Neural cell (in vitro differentiated cells): ENCODE data around the gene HOXC5. TPM values are rescaled to one million over a fixed set of nuclear protein-coding genes. Genes with fewer than 3 reads are reported as not detected.

Experiments used
- H2AFZ ChIP-seq: fragments of 200-600, 300-800 bp; sonication (generic), shearing (Covaris generic); 2 replicates; pipeline ENCODE4 v1.6.0; 2014; ENCODE audit warnings: low read depth, mild to moderate bottlenecking, antibody characterized with exemption, low read length, moderate library complexity
- H3F3A ChIP-seq: fragments of 200-600 bp; shearing (Covaris generic); 2 replicates; pipeline ENCODE4 v1.6.1; 2016; ENCODE audit warnings: mild to moderate bottlenecking, moderate library complexity, mixed read lengths, antibody characterized with exemption, low read length; ENCODE audit not compliant: insufficient read depth, poor library complexity, severe bottlenecking
- H3K27ac ChIP-seq: fragments of 200-600, 300-800 bp; sonication (generic), shearing (Covaris generic); 2 replicates; pipeline ENCODE4 v1.5.1; 2014; ENCODE audit warnings: mild to moderate bottlenecking, low read length, moderate library complexity
- H3K27me3 ChIP-seq: fragments of 300-800, 200-600 bp; sonication (generic), shearing (Covaris generic); 2 replicates; pipeline ENCODE4 v1.6.0; 2014; ENCODE audit warnings: mild to moderate bottlenecking, low read depth, low read length, moderate library complexity; ENCODE audit not compliant: insufficient read depth
- H3K36me3 ChIP-seq: fragments of 300-800, 200-600 bp; sonication (generic), shearing (Covaris generic); 2 replicates; pipeline ENCODE4 v1.5.1; 2014; ENCODE audit warnings: mild to moderate bottlenecking, antibody characterized with exemption, low read length, moderate library complexity; ENCODE audit not compliant: insufficient read depth
- H3K4me2 ChIP-seq: fragments of 300-800, 200-600 bp; sonication (generic), shearing (Covaris generic); 2 replicates; pipeline ENCODE4 v1.6.0; 2014; ENCODE audit warnings: mild to moderate bottlenecking, low read length
- H3K4me3 ChIP-seq: fragments of 300-800, 200-600 bp; sonication (generic), shearing (Covaris generic); 2 replicates; pipeline ENCODE4 v1.5.1; 2014; ENCODE audit warnings: mild to moderate bottlenecking, low read length, moderate library complexity
- H3K79me2 ChIP-seq: fragments of 200-600 bp; shearing (Covaris generic); replicated peaks from 2 replicates; pipeline ENCODE4 v1.6.0; 2014; ENCODE audit warnings: mild to moderate bottlenecking, low read length, moderate library complexity; ENCODE audit not compliant: insufficient read depth
- H3K9ac ChIP-seq: fragments of 300-800, 200-600 bp; sonication (generic), shearing (Covaris generic); 2 replicates; pipeline ENCODE4 v1.6.1; 2016; ENCODE audit warnings: mild to moderate bottlenecking, low read length, mixed read lengths
- H3K9me2 ChIP-seq: fragments of 200-600 bp; shearing (Covaris generic); 2 replicates; pipeline ENCODE4 v1.6.1; 2016; ENCODE audit warnings: mild to moderate bottlenecking, low read length, mixed read lengths; ENCODE audit not compliant: insufficient read depth
- H3K9me3 ChIP-seq: fragments of 200-600, 300-800 bp; sonication (generic), shearing (Covaris generic); 2 replicates; pipeline ENCODE4 v1.6.1; 2016; ENCODE audit warnings: mild to moderate bottlenecking, mixed run types, low read length, moderate library complexity, mixed read lengths
- H4K20me1 ChIP-seq: fragments of 200-600 bp; shearing (Covaris generic); 2 replicates; pipeline ENCODE4 v1.6.1; 2016; ENCODE audit warnings: mild to moderate bottlenecking, mixed run types; ENCODE audit not compliant: insufficient read depth
- EP300 ChIP-seq: fragments of 450-650 bp; conservative IDR thresholded peaks from 2 replicates; pipeline ENCODE4 v1.6.1; 2014; ENCODE audit warnings: antibody characterized with exemption, mild to moderate bottlenecking, moderate library complexity; ENCODE audit not compliant: poor library complexity, severe bottlenecking
- EZH2 ChIP-seq: fragments of 200-600, 300-800 bp; shearing (Covaris generic), sonication (generic); IDR thresholded peaks from 2 replicates; pipeline ENCODE4 v1.6.1; 2014; ENCODE audit warnings: antibody characterized with exemption, low read length, borderline replicate concordance, mild to moderate bottlenecking; ENCODE audit not compliant: insufficient read depth, poor library complexity, severe bottlenecking
- MXI1 ChIP-seq: fragments of 450-650 bp; conservative IDR thresholded peaks from 2 replicates; pipeline ENCODE4 v1.6.1; 2014; ENCODE audit warnings: antibody characterized with exemption, mild to moderate bottlenecking; ENCODE audit not compliant: poor library complexity, severe bottlenecking
- POLR2AphosphoS5 ChIP-seq: IDR thresholded peaks from 2 replicates; pipeline ENCODE4 v1.6.1; 2012
- RAD21 ChIP-seq: fragments of 450-650 bp; conservative IDR thresholded peaks from 2 replicates; pipeline ENCODE4 v1.6.1; 2014; ENCODE audit warnings: antibody characterized with exemption, mild to moderate bottlenecking, moderate library complexity
- SMC3 ChIP-seq: fragments of 450-650 bp; conservative IDR thresholded peaks from 2 replicates; pipeline ENCODE4 v1.6.1; 2014; ENCODE audit warnings: antibody characterized with exemption, mild to moderate bottlenecking, moderate library complexity; ENCODE audit not compliant: poor library complexity
- TAF1 ChIP-seq: IDR thresholded peaks from 2 replicates; pipeline ENCODE4 v1.6.1; 2012; ENCODE audit warnings: low read depth
- polyA plus RNA-seq: library from polyadenylated mRNA; depleted of rRNA; stranded (reverse); fragments of >200 nt; gene quantifications from 2 replicates; pipeline ENCODE4 v1.2.3, GENCODE V29; 2014
- TF ChIP-seq, protein P1 (sequence below): fragments of 450-650 bp; IDR thresholded peaks from 2 replicates; pipeline ENCODE4 v1.5.1; 2014; ENCODE audit warnings: antibody characterized with exemption, mild to moderate bottlenecking, moderate library complexity; ENCODE audit not compliant: poor library complexity, severe bottlenecking
- TF ChIP-seq, protein P2 (sequence below): IDR thresholded peaks from 2 replicates; pipeline ENCODE4 v1.6.1; 2012; ENCODE audit warnings: borderline replicate concordance

The HOXC5 gene
- polyA plus RNA-seq, 1 donor from 2014 or later = not detected

DNA sequence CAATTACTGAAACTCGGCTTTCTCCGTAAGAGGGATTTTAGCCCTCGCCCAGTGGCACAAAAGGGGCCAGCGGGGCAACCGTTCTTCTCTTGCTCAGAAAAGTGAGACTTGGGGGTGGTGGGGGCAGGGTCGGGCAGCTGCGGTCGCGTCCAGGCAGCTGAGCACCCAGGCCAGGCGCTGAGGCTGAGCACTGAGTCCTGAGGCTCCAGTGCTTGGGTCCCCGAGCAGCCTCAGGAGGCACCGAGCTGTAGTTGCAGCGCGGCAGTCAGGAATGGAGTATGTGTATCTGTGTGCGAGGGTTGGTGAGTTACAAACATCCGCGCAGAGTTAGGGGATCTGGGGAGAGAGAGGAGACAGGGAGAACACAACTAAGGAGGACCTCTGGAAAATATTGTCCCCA is 8.7 kb upstream of the HOXC5 start:
- no peak overlapping the region for H3K4me3 ChIP-seq
- no peaks in the 10 kb centered on the region for H4K20me1 ChIP-seq
- H3K27ac ChIP-seq = no peak overlapping the region
- TF ChIP-seq MXI1 (no peak), EZH2 (no peak), TAF1 (no peak), RAD21 (no peak), EP300 (no peak), POLR2AphosphoS5 (no peak), SMC3 (no peak)
- TF ChIP-seq, protein P1, sequence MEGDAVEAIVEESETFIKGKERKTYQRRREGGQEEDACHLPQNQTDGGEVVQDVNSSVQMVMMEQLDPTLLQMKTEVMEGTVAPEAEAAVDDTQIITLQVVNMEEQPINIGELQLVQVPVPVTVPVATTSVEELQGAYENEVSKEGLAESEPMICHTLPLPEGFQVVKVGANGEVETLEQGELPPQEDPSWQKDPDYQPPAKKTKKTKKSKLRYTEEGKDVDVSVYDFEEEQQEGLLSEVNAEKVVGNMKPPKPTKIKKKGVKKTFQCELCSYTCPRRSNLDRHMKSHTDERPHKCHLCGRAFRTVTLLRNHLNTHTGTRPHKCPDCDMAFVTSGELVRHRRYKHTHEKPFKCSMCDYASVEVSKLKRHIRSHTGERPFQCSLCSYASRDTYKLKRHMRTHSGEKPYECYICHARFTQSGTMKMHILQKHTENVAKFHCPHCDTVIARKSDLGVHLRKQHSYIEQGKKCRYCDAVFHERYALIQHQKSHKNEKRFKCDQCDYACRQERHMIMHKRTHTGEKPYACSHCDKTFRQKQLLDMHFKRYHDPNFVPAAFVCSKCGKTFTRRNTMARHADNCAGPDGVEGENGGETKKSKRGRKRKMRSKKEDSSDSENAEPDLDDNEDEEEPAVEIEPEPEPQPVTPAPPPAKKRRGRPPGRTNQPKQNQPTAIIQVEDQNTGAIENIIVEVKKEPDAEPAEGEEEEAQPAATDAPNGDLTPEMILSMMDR = no peak
- TF ChIP-seq, protein P2, sequence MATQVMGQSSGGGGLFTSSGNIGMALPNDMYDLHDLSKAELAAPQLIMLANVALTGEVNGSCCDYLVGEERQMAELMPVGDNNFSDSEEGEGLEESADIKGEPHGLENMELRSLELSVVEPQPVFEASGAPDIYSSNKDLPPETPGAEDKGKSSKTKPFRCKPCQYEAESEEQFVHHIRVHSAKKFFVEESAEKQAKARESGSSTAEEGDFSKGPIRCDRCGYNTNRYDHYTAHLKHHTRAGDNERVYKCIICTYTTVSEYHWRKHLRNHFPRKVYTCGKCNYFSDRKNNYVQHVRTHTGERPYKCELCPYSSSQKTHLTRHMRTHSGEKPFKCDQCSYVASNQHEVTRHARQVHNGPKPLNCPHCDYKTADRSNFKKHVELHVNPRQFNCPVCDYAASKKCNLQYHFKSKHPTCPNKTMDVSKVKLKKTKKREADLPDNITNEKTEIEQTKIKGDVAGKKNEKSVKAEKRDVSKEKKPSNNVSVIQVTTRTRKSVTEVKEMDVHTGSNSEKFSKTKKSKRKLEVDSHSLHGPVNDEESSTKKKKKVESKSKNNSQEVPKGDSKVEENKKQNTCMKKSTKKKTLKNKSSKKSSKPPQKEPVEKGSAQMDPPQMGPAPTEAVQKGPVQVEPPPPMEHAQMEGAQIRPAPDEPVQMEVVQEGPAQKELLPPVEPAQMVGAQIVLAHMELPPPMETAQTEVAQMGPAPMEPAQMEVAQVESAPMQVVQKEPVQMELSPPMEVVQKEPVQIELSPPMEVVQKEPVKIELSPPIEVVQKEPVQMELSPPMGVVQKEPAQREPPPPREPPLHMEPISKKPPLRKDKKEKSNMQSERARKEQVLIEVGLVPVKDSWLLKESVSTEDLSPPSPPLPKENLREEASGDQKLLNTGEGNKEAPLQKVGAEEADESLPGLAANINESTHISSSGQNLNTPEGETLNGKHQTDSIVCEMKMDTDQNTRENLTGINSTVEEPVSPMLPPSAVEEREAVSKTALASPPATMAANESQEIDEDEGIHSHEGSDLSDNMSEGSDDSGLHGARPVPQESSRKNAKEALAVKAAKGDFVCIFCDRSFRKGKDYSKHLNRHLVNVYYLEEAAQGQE = no peak
- no peaks in the 10 kb centered on the region for H3F3A ChIP-seq
- H3K36me3 ChIP-seq = no peaks in the 10 kb centered on the region
- no peaks in the 10 kb centered on the region for H3K9me2 ChIP-seq
- no peaks in the 10 kb centered on the region for H3K79me2 ChIP-seq
- no peaks in the 10 kb centered on the region for H3K9me3 ChIP-seq
- H3K9ac ChIP-seq = no peak overlapping the region
- no peak overlapping the region for H3K4me2 ChIP-seq
- H3K27me3 ChIP-seq = peaks cover 100% of the 10 kb centered on the region
- no peak overlapping the region for H2AFZ ChIP-seq

DNA sequence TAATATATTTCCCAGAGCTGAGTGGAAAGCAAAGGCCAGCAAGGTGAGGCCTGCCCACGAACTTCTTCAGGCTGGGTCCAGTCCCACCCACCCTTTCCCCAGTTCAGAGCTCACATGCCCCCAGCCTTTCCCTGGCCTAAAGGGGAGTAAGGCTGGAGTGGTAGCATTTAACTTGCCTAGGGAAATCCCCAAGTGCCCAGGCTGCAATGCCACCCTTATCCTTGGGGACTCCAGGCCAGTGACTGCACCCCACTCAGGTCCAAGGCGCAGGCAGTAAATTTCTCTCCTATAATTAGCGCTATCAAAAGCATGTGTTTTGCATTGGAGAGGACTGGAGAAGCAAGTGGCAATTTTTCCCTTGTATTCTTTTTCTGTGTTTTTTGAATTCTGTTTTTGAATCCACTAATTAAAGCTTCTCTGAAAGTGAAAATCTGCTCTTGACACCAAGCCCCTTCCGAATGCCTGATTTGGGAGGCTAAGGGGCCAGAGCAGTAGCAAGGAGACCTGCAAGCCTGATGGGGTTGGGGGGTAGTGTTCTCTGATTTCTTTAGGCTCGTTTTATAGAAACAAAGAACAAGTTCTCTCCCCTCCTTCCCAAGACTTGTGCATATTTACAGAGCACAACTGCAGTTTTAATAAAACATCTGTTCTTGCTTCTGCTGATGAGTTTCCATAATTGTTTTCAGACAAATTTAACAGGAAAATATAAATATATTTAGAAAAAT is 8.1 kb upstream of the HOXC5 start:
- H2AFZ ChIP-seq = no peak overlapping the region
- no peaks in the 10 kb centered on the region for H3K79me2 ChIP-seq
- H3K4me2 ChIP-seq = no peak overlapping the region
- no peak overlapping the region for H3K4me3 ChIP-seq
- H3K9me3 ChIP-seq = no peaks in the 10 kb centered on the region
- H3K9me2 ChIP-seq = no peaks in the 10 kb centered on the region
- H3K27me3 ChIP-seq = peaks cover 99% of the 10 kb centered on the region
- H3K36me3 ChIP-seq = no peaks in the 10 kb centered on the region
- no peak overlapping the region for H3K27ac ChIP-seq
- no peak overlapping the region for H3K9ac ChIP-seq
- H4K20me1 ChIP-seq = no peaks in the 10 kb centered on the region
- H3F3A ChIP-seq = no peaks in the 10 kb centered on the region
- no peak for TF ChIP-seq SMC3
- TF ChIP-seq MXI1 = no peak
- TF ChIP-seq, protein P2 = no peak
- no peak for TF ChIP-seq POLR2AphosphoS5
- TF ChIP-seq TAF1 = no peak
- TF ChIP-seq, protein P1 = no peak
